Upper lobe of right lung (tissue), 1 donor: ENCODE data around the gene SMCO2. TPM values are rescaled to one million over a fixed set of nuclear protein-coding genes. Genes with fewer than 3 reads are reported as not detected.
A peak's percentile ranks its signal among the peaks of the same experiment; 100 is the strongest.

Experiments
- ATAC-seq: fragments of 200-7000 bp; cut with Tn5 transposase; one replicate; pipeline ENCODE4 v1.9.1; 2020; ENCODE audit warnings: mild to moderate bottlenecking, moderate library complexity
- DNase-seq: peaks from one replicate; pipeline ENCODE4 v3.0.0-alpha.2; 2020
- H3K27ac ChIP-seq: fragments of 200-600 bp; one replicate; pipeline ENCODE4 v1.8.0; 2022
- H3K27me3 ChIP-seq: fragments of 200-600 bp; one replicate; pipeline ENCODE4 v1.8.0; 2022; ENCODE audit warnings: mild to moderate bottlenecking
- H3K36me3 ChIP-seq: fragments of 200-600 bp; one replicate; pipeline ENCODE4 v1.8.0; 2022
- H3K4me1 ChIP-seq: fragments of 200-600 bp; one replicate; pipeline ENCODE4 v1.8.0; 2022
- H3K4me3 ChIP-seq: fragments of 200-600 bp; one replicate; pipeline ENCODE4 v1.8.0; 2022; ENCODE audit warnings: mild to moderate bottlenecking
- H3K9me3 ChIP-seq: fragments of 200-600 bp; one replicate; pipeline ENCODE4 v1.8.0; 2022
- CTCF ChIP-seq: fragments of 200-600 bp; IDR thresholded peaks from one replicate; pipeline ENCODE4 v1.8.0; 2022; ENCODE audit warnings: antibody characterized with exemption
- intact Hi-C: fragments of 100-400 bp; cut with DNase I; formaldehyde crosslinking; loops from one replicate; pipeline ENCODE4 v1.11.0; 2022
- total RNA-seq: library from RNA; stranded (reverse); fragmentation: NEBNext Ultra II Directional; extraction: Animal tissue kit (Norgen Biotek cat#: 25700); gene quantifications from one replicate; pipeline ENCODE4 v1.2.1, GENCODE V29; 2021
- donor health status: DM: no; HTN: yes; CAD: no; lungs with severe emphysema.

SMCO2 gene
- total RNA-seq, 1 donor from 2014 or later, result 0.38 TPM

- intact Hi-C loops, result no loop called here
- DNase-seq, result no peak
These were observed 82.3 kb downstream of the SMCO2 start for GRCh38 chr12:27528788-27529187.

GRCh38 chr12:27530157-27530922 is 83.8 kb downstream of the SMCO2 start:
- H3K9me3 ChIP-seq, result no peaks in the 10 kb centered on the region
- H3K4me3 ChIP-seq, result no peak overlapping the region
- H3K4me1 ChIP-seq, result peaks cover 4% of the 10 kb centered on the region
- H3K27me3 ChIP-seq, result no peaks in the 10 kb centered on the region
- no peak overlapping the region for H3K27ac ChIP-seq
- no peak for TF ChIP-seq CTCF
- intact Hi-C loops, result no loop called here
- DNase-seq, result no peak
- no peaks in the 10 kb centered on the region for H3K36me3 ChIP-seq
- ATAC-seq, result peak; percentile 81

More at GRCh38 chr12:27528788-27529187, 82.3 kb downstream of the SMCO2 start:
- no peak overlapping the region for H3K27ac ChIP-seq
- peaks cover 4% of the 10 kb centered on the region for H3K4me1 ChIP-seq
- no peaks in the 10 kb centered on the region for H3K36me3 ChIP-seq
- no peaks in the 10 kb centered on the region for H3K27me3 ChIP-seq
- H3K9me3 ChIP-seq, result no peaks in the 10 kb centered on the region
- TF ChIP-seq CTCF, result no peak
- H3K4me3 ChIP-seq, result no peak overlapping the region
- no peak for ATAC-seq

GRCh38 chr12:27531896-27532295 is 85.4 kb downstream of the SMCO2 start:
- no peak overlapping the region for H3K27ac ChIP-seq
- no peak for DNase-seq
- ATAC-seq, result no peak
- intact Hi-C loops, result no loop called here
- no peaks in the 10 kb centered on the region for H3K27me3 ChIP-seq
- no peak for TF ChIP-seq CTCF
- no peaks in the 10 kb centered on the region for H3K9me3 ChIP-seq
- no peaks in the 10 kb centered on the region for H3K36me3 ChIP-seq
- H3K4me3 ChIP-seq, result no peak overlapping the region
- peaks cover 4% of the 10 kb centered on the region for H3K4me1 ChIP-seq

GRCh38 chr12:27534060-27534764 is 87.7 kb downstream of the SMCO2 start:
- intact Hi-C loops, result no loop called here
- no peaks in the 10 kb centered on the region for H3K9me3 ChIP-seq
- H3K4me3 ChIP-seq, result no peak overlapping the region
- H3K27me3 ChIP-seq, result no peaks in the 10 kb centered on the region
- H3K27ac ChIP-seq, result no peak overlapping the region
- H3K36me3 ChIP-seq, result no peaks in the 10 kb centered on the region
- peaks cover 22% of the 10 kb centered on the region for H3K4me1 ChIP-seq
- no peak for DNase-seq
- TF ChIP-seq CTCF, result no peak
- no peak for ATAC-seq

GRCh38 chr12:27534765-27535161 is 88.2 kb downstream of the SMCO2 start:
- Histone ChIP-seq H3K27me3 (no peaks in the 10 kb centered on the region), H3K27ac (no peak overlapping the region)

More at GRCh38 chr12:27534765-27535161, 88.2 kb downstream of the SMCO2 start:
- Histone ChIP-seq H3K9me3 (no peaks in the 10 kb centered on the region), H3K36me3 (no peaks in the 10 kb centered on the region), H3K4me3 (no peak overlapping the region), H3K4me1 (peaks cover 22% of the 10 kb centered on the region)
- DNase-seq (no peak), ATAC-seq (no peak)
- no peak for TF ChIP-seq CTCF
- intact Hi-C loops, result no loop called here
